B cell (primary cell): ENCODE data around the gene SH3RF3.

Experiments
- CTCF ChIP-seq: fragments of 200-600 bp; IDR thresholded peaks from one replicate; pipeline ENCODE4 v1.8.0; 2022; ENCODE audit warnings: antibody characterized with exemption, mild to moderate bottlenecking
- EZH2 ChIP-seq: IDR thresholded peaks from 2 replicates; pipeline ENCODE4 v1.6.1; 2012; ENCODE audit warnings: borderline replicate concordance, low read depth, mild to moderate bottlenecking, moderate library complexity, low read length; ENCODE audit not compliant: insufficient read depth, poor library complexity, severe bottlenecking

- TF ChIP-seq CTCF (no peak), EZH2 (no peak)
Measured at GRCh38 chr2:109202486-109202885, 73.5 kb downstream of the SH3RF3 start.
